GM23338 (cell line): Measurements from ENCODE around the gene MLF2.

Source experiments
- CREB1 ChIP-seq: fragments of 250-450 bp; sonication (Bioruptor Pico); IDR thresholded peaks from 2 replicates; pipeline ENCODE4 v1.5.0; 2020; ENCODE audit warnings: low read depth, mild to moderate bottlenecking, moderate library complexity
- EZH2 ChIP-seq: fragments of 200-600 bp; sonication (generic); IDR thresholded peaks from one replicate; pipeline ENCODE4 v1.8.0; 2017; ENCODE audit warnings: antibody characterized with exemption, mild to moderate bottlenecking, low read depth; ENCODE audit not compliant: unreplicated experiment
- EZH2phosphoT487 ChIP-seq: fragments of 200-600 bp; sonication (generic); IDR thresholded peaks from one replicate; pipeline ENCODE4 v1.8.1; 2018; ENCODE audit warnings: antibody characterized with exemption; ENCODE audit not compliant: unreplicated experiment
- JUNB ChIP-seq: IDR thresholded peaks from one replicate; pipeline ENCODE4 v1.6.1; 2016; ENCODE audit warnings: antibody characterized with exemption; ENCODE audit not compliant: unreplicated experiment
- NANOG ChIP-seq: IDR thresholded peaks from 2 replicates; pipeline ENCODE4 v1.6.1; 2016; ENCODE audit warnings: antibody characterized with exemption, borderline replicate concordance
- POLR2AphosphoS5 ChIP-seq: IDR thresholded peaks from 2 replicates; pipeline ENCODE4 v1.6.1; 2016; ENCODE audit warnings: antibody characterized with exemption, low read depth
- STAT1 ChIP-seq: IDR thresholded peaks from one replicate; pipeline ENCODE4 v1.6.1; 2016; ENCODE audit warnings: antibody characterized with exemption; ENCODE audit not compliant: unreplicated experiment
- ZNF331 ChIP-seq: fragments of 250-450 bp; sonication (Bioruptor Pico); IDR thresholded peaks from 2 replicates; pipeline ENCODE4 v1.5.0; 2020; ENCODE audit warnings: low read depth, mild to moderate bottlenecking, moderate library complexity
- TF ChIP-seq, protein P1 (sequence below), 2 experiments: fragments of 200-600 bp in 1 of 2; sonication (generic) in 1 of 2; conservative IDR thresholded peaks; 2 replicates each; pipeline versions ENCODE4 v1.5.1 to v1.6.1; 2016 to 2017; ENCODE audit warnings: antibody characterized with exemption in 2 of 2, low read depth in 2 of 2, mild to moderate bottlenecking in 2 of 2, moderate library complexity in 1 of 2
- TF ChIP-seq, protein P2 (sequence below): IDR thresholded peaks from one replicate; pipeline ENCODE4 v1.6.1; 2018; ENCODE audit warnings: antibody characterized with exemption; ENCODE audit not compliant: unreplicated experiment
- TF ChIP-seq, protein P3 (sequence below): IDR thresholded peaks from 2 replicates; pipeline ENCODE4 v1.6.1; 2016; ENCODE audit warnings: antibody characterized with exemption

DNA sequence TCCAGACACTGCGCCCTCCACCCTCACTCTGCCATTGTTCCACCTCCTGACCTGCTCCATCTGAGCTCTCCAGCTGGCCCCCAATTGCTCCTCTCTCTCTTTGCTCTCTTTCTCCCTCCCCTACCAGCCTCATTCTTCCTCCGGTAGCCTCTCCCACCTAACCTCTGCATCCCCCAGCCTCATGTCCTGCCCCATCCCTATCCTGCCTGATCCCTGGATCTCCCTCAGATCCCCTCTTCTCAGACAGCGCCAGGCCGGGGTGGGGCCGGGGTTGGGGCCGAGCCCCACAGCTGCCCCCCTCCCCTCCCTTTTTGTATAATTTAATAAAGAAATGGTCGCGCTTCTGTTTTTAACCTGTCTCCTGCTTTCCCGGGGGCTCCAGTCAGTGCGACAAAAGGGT, 17.7 kb upstream of the MLF2 start:
- TF ChIP-seq, protein P1, sequence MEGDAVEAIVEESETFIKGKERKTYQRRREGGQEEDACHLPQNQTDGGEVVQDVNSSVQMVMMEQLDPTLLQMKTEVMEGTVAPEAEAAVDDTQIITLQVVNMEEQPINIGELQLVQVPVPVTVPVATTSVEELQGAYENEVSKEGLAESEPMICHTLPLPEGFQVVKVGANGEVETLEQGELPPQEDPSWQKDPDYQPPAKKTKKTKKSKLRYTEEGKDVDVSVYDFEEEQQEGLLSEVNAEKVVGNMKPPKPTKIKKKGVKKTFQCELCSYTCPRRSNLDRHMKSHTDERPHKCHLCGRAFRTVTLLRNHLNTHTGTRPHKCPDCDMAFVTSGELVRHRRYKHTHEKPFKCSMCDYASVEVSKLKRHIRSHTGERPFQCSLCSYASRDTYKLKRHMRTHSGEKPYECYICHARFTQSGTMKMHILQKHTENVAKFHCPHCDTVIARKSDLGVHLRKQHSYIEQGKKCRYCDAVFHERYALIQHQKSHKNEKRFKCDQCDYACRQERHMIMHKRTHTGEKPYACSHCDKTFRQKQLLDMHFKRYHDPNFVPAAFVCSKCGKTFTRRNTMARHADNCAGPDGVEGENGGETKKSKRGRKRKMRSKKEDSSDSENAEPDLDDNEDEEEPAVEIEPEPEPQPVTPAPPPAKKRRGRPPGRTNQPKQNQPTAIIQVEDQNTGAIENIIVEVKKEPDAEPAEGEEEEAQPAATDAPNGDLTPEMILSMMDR (conservative IDR thresholded peaks at IDR 0.05; ENCODE audit: low read depth in 2 of 2): no peak
- no peak for TF ChIP-seq JUNB
- no peak; the same call in 1 of the 2 replicates for TF ChIP-seq POLR2AphosphoS5
- TF ChIP-seq EZH2: no peak
- TF ChIP-seq CREB1 (CRISPR knock-in tag): no peak
- TF ChIP-seq, protein P2, sequence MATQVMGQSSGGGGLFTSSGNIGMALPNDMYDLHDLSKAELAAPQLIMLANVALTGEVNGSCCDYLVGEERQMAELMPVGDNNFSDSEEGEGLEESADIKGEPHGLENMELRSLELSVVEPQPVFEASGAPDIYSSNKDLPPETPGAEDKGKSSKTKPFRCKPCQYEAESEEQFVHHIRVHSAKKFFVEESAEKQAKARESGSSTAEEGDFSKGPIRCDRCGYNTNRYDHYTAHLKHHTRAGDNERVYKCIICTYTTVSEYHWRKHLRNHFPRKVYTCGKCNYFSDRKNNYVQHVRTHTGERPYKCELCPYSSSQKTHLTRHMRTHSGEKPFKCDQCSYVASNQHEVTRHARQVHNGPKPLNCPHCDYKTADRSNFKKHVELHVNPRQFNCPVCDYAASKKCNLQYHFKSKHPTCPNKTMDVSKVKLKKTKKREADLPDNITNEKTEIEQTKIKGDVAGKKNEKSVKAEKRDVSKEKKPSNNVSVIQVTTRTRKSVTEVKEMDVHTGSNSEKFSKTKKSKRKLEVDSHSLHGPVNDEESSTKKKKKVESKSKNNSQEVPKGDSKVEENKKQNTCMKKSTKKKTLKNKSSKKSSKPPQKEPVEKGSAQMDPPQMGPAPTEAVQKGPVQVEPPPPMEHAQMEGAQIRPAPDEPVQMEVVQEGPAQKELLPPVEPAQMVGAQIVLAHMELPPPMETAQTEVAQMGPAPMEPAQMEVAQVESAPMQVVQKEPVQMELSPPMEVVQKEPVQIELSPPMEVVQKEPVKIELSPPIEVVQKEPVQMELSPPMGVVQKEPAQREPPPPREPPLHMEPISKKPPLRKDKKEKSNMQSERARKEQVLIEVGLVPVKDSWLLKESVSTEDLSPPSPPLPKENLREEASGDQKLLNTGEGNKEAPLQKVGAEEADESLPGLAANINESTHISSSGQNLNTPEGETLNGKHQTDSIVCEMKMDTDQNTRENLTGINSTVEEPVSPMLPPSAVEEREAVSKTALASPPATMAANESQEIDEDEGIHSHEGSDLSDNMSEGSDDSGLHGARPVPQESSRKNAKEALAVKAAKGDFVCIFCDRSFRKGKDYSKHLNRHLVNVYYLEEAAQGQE: no peak
- no peak for TF ChIP-seq EZH2phosphoT487
- TF ChIP-seq, protein P3, sequence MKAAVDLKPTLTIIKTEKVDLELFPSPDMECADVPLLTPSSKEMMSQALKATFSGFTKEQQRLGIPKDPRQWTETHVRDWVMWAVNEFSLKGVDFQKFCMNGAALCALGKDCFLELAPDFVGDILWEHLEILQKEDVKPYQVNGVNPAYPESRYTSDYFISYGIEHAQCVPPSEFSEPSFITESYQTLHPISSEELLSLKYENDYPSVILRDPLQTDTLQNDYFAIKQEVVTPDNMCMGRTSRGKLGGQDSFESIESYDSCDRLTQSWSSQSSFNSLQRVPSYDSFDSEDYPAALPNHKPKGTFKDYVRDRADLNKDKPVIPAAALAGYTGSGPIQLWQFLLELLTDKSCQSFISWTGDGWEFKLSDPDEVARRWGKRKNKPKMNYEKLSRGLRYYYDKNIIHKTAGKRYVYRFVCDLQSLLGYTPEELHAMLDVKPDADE: no peak
- no peak for TF ChIP-seq ZNF331 (CRISPR knock-in tag)
- no peak for TF ChIP-seq NANOG
- TF ChIP-seq STAT1: no peak
